MG63 (cell line): Measurements from ENCODE around the gene EPHB1. TPM values are rescaled to one million over a fixed set of nuclear protein-coding genes. Genes with fewer than 3 reads are reported as not detected.
"Not testable (repeated sequence)": the region's sequence is repeated elsewhere in the genome, so short reads cannot be mapped to it uniquely, and the experiment has no call there.

Experiments
- DNase-seq: peaks from one replicate; pipeline ENCODE4 v3.0.0-alpha.2; 2020
- H3K27me3 ChIP-seq: fragments of 250-450 bp; sonication (Bioruptor Pico); 2 replicates; pipeline ENCODE4 v1.5.1; 2020; ENCODE audit warnings: mild to moderate bottlenecking, moderate library complexity
- H3K36me3 ChIP-seq: fragments of 250-450 bp; sonication (Bioruptor Pico); 2 replicates; pipeline ENCODE4 v1.5.1; 2020; ENCODE audit warnings: mild to moderate bottlenecking, moderate library complexity
- H3K4me3 ChIP-seq: fragments of 250-450 bp; sonication (Bioruptor Pico); 2 replicates; pipeline ENCODE4 v1.5.1; 2020; ENCODE audit warnings: mild to moderate bottlenecking, moderate library complexity
- H3K9me3 ChIP-seq: fragments of 250-450 bp; sonication (Bioruptor Pico); 2 replicates; pipeline ENCODE4 v1.5.1; 2020; ENCODE audit warnings: mild to moderate bottlenecking, moderate library complexity
- total RNA-seq: library from RNA; depleted of rRNA; stranded (reverse); fragments of >200 nt; shearing (Covaris generic); gene quantifications from 2 replicates; pipeline ENCODE4 v1.2.3, GENCODE V29; 2014; ENCODE audit warnings: low replicate concordance

EPHB1 gene
- total RNA-seq, 1 experiment from 2014 or later, result not detected

DNA sequence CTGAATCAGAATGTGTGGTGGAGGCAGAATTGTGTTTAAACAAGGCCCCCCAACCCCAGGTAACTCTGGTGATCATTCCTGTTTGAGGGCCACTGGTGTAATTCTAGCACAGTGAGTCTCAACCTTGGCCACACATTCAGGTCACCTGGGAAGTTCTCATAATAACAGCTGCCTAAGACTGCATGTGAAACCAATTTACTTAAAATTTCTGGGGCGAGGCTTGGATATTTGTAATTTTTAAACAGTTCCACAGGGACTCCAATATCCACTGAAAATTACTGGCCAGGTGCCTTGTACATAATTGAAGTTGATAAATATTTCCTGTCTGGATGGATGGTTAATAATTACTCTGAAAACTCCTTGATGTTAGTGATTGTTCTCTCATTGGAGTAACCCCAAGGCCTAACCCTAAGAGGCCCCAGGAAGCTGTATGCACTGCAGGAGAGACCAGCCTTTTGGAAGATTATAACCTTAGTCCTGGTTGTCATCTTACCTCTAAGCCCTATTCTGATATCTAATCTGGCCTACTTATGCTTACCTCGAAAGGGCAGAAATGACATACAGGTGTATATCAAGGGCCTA, 25.7 kb upstream of the EPHB1 start:
- H3K4me3 ChIP-seq, result no peak overlapping the region
- DNase-seq, result no peak
- H3K36me3 ChIP-seq, result no peaks in the 10 kb centered on the region
- no peaks in the 10 kb centered on the region for H3K9me3 ChIP-seq
- peaks cover 2% of the 10 kb centered on the region; the same call in 1 of the 2 replicates for H3K27me3 ChIP-seq

GRCh38 chr3:134772011-134772410, 23.0 kb upstream of the EPHB1 start:
- DNase-seq, result no peak
- H3K27me3 ChIP-seq, result peaks cover 2% of the 10 kb centered on the region; the same call in 1 of the 2 replicates
- no peaks in the 10 kb centered on the region for H3K36me3 ChIP-seq
- H3K4me3 ChIP-seq, result no peak overlapping the region
- H3K9me3 ChIP-seq, result no peaks in the 10 kb centered on the region

DNA sequence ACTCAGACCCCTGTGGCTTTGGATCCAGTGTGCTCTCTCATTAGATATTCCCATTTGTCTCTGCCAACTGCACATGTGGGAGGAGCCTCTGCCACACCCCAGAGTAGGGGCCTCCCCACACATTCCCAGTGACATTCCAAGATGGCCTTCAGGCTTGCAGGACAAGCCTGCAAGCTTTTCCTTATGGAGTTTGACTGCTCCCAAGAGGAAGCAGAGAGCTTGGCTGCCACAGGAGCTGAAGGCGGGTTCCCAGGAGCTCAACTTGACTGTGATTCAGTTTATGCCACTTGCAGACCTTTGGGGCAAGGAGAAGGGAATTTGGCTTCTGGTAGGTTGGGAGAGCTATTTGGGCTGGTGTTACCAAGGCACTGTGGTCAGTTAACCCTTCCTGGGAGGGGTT, 22.5 kb upstream of the EPHB1 start:
- H3K4me3 ChIP-seq, result no peak overlapping the region
- H3K36me3 ChIP-seq, result no peaks in the 10 kb centered on the region
- no peak for DNase-seq
- H3K9me3 ChIP-seq, result no peaks in the 10 kb centered on the region
- peaks cover 2% of the 10 kb centered on the region; the same call in 1 of the 2 replicates for H3K27me3 ChIP-seq

- peaks cover 2% of the 10 kb centered on the region; the same call in 1 of the 2 replicates for H3K27me3 ChIP-seq
- no peaks in the 10 kb centered on the region for H3K36me3 ChIP-seq
- H3K4me3 ChIP-seq, result no peak overlapping the region
- no peak for DNase-seq
- H3K9me3 ChIP-seq, result no peaks in the 10 kb centered on the region
Observed at GRCh38 chr3:134775831-134776230, 19.2 kb upstream of the EPHB1 start.

- no peak overlapping the region for H3K4me3 ChIP-seq
- peaks cover 2% of the 10 kb centered on the region; the same call in 1 of the 2 replicates for H3K27me3 ChIP-seq
- DNase-seq, result no peak
- H3K36me3 ChIP-seq, result no peaks in the 10 kb centered on the region
- no peaks in the 10 kb centered on the region for H3K9me3 ChIP-seq
Observed at GRCh38 chr3:134776518-134776917, 18.5 kb upstream of the EPHB1 start.

DNA sequence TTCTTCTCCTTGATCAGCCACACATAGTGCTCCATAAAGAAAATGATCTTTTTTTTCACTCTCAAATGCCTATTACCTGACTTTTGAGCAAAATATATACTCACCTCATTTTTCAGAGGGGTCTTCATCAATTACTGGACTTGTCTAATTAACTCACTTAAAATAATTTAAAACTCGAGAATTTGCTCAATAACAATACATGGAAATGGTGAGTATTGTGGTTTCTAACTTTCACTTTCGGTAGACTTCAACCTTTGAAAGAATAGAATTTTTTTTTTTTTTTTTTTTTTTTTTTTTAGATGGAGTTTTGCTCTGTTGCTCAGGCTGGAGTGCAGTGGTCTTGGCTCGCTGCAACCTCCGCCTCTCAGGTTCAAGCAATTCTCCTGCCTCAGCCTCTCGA, 17.7 kb upstream of the EPHB1 start:
- no peaks in the 10 kb centered on the region for H3K9me3 ChIP-seq

DNA sequence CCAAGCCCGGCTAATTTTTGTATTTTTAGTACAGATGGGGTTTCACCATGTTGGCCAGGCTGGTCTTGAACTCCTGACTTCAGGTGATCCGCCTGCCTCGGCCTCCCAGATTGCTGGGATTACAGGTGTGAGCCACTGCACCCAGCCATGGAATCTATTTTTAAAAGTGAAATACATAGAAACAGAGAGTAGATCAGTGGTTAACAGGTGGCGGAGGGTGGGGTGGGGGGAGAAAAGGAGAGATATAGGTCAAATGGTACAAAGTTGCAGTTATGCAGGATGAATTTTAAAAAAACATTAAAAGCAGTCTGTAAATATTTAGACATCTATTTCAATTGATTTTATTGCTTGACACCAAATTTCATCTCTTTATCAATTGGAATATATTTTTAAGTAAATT, 6.8 kb upstream of the EPHB1 start:
- H3K27me3 ChIP-seq, H3K9me3 ChIP-seq, DNase-seq, H3K4me3 ChIP-seq, H3K36me3 ChIP-seq: not testable (repeated sequence)

More for the DNA sequence above, 17.7 kb upstream of the EPHB1 start:
- Histone ChIP-seq H3K27me3 (peaks cover 2% of the 10 kb centered on the region; the same call in 1 of the 2 replicates), H3K4me3 (no peak overlapping the region), H3K36me3 (no peaks in the 10 kb centered on the region)
- DNase-seq, result no peak

- Histone ChIP-seq H3K9me3 (peaks cover 2% of the 10 kb centered on the region; the same call in 1 of the 2 replicates), H3K36me3 (no peaks in the 10 kb centered on the region), H3K27me3 (peaks cover 6% of the 10 kb centered on the region), H3K4me3 (no peak overlapping the region)
- DNase-seq, result no peak
Observed at GRCh38 chr3:134790065-134790464, 5.0 kb upstream of the EPHB1 start.

GRCh38 chr3:134791992-134792391, 3.1 kb upstream of the EPHB1 start:
- H3K36me3 ChIP-seq, result no peaks in the 10 kb centered on the region

DNA sequence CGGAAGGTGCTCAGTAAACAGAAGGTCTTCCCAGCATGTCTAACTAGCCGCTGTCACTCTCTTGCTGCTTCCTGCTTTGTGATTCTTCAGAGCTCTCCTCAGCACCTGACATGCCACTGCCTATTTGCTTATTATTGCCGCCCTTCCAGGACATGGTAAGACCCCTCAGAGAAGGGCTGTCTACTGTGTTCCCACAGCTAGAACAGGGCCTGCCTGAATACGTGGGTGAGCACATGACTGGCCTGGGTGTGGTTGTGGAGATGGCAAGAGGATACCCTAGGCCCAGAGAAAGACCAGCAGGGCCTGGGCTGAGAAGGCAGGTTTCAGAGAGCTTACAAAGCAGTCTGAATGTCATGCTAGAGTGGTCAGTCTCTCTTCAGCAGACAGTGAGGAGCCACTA, 2.4 kb upstream of the EPHB1 start:
- H3K36me3 ChIP-seq, result no peaks in the 10 kb centered on the region
- H3K4me3 ChIP-seq, result no peak overlapping the region
- DNase-seq, result no peak
- H3K27me3 ChIP-seq, result peaks cover 31% of the 10 kb centered on the region
- no peaks in the 10 kb centered on the region for H3K9me3 ChIP-seq

More at GRCh38 chr3:134791992-134792391, 3.1 kb upstream of the EPHB1 start:
- Histone ChIP-seq H3K9me3 (peaks cover 2% of the 10 kb centered on the region; the same call in 1 of the 2 replicates), H3K27me3 (peaks cover 24% of the 10 kb centered on the region), H3K4me3 (no peak overlapping the region)
- no peak for DNase-seq

- Histone ChIP-seq H3K9me3 (no peaks in the 10 kb centered on the region), H3K4me3 (no peak overlapping the region), H3K36me3 (no peaks in the 10 kb centered on the region), H3K27me3 (peaks cover 37% of the 10 kb centered on the region)
- no peak for DNase-seq
Observed at GRCh38 chr3:134793562-134793961, 1.5 kb upstream of the EPHB1 start.

DNA sequence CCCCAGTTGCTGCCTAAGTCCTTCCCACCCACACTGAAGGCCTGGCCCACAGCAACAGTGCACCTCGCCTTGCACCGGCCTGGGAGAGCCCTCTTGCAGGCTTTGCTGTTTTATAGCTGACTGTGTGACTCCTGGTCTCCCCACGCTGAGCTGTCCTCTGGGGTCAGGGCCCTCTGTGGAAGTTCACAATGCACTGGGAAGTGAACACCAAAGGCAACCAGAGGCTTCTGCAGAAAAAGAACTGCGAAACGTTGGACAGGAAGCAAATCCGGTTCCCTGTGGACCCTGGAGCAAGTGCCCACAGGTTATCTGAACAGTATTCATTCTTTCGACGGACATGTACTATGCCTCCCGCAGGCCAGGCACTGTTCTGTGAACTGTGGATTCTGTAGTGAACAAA, 737 bp upstream of the EPHB1 start:
- Histone ChIP-seq H3K9me3 (no peaks in the 10 kb centered on the region), H3K27me3 (peaks cover 32% of the 10 kb centered on the region), H3K36me3 (no peaks in the 10 kb centered on the region), H3K4me3 (no peak overlapping the region)
- DNase-seq, result no peak

GRCh38 chr3:134795746-134796280, 753 bp downstream of the EPHB1 start:
- Histone ChIP-seq H3K36me3 (no peaks in the 10 kb centered on the region), H3K27me3 (peaks cover 31% of the 10 kb centered on the region), H3K4me3 (peak overlapping the region; percentile 52), H3K9me3 (no peaks in the 10 kb centered on the region)
- DNase-seq, result no peak

DNA sequence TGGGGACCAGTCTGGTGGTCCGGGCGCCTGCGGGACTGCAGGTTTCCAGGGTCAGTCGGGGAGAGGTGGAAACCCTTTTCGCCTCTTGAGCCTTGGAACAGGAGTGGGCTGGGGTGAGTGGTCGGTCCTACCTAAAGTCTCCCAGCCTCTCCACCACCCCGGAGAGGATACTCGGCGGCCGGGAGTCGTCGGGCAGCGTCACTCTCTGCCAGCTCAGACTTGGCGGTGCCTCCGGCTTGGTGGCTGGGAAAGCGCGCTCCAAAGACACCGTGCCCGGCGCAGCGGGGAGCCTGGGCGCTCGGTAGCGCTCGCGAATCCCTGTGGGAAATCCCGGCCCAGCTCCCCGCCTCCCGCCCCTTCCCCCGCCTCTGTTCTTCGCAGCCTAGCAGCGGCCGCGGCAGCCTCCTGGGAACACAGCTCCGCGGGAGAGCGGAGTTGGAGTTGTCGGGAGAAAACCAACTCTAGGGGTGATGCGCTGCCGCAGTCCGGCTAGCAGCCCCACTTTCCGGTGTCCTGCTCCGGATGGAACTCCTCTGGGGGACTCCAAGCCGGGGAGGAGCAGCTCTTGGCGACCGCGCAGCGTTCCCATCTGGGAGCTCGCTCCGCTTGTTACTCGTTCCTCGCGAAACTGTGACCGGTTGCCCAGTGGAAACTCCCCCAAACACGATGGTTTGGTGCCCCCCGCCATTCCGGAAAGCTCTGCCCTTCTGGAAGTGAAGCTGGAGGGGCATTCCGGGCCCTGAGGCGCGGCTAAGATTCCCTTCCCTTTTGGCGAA, 1.4 kb downstream of the EPHB1 start:
- H3K4me3 ChIP-seq, result no peak overlapping the region; the same call in 1 of the 2 replicates
- H3K36me3 ChIP-seq, result no peaks in the 10 kb centered on the region
- H3K9me3 ChIP-seq, result no peaks in the 10 kb centered on the region
- H3K27me3 ChIP-seq, result peaks cover 31% of the 10 kb centered on the region
- peak; percentile 19 for DNase-seq

GRCh38 chr3:134797057-134797740, 2.1 kb downstream of the EPHB1 start:
- no peaks in the 10 kb centered on the region for H3K9me3 ChIP-seq
- no peak overlapping the region for H3K4me3 ChIP-seq
- peaks cover 31% of the 10 kb centered on the region for H3K27me3 ChIP-seq
- no peaks in the 10 kb centered on the region for H3K36me3 ChIP-seq
- no peak for DNase-seq

DNA sequence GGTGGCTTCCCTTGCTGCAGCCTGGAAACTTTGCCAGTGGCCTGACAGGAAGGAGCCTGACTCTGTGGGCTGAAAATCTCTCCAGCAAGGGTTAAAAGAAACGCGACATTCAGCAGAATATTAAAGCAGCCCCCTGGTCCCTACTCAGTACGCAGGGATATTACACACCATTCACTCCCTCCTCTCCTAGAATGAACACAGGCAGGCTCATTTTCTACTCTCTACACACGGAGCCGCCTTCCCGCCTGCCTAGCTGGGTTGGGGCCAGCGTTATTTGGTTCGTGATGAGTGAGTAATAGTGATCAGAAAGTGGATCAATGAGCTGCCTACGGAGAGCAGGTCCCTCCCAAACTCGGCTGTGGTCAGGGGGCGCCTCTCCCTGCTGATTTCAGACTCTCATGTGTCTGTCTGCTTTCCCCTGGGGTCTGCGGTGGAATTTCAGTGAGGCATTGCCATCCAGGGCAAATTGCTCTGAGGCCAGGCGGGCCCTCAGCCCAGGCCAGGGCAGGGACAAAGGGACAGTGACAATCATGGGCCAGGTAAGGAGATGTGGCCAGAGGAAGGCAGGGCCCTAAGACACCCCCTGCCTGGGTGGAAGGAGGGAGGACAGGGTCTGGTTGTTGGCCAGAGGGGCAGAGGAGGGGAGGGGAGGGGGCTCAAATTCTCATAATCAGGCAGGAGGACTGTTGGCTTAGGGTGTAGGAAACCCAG, 2.8 kb downstream of the EPHB1 start:
- Histone ChIP-seq H3K36me3 (no peaks in the 10 kb centered on the region), H3K27me3 (peaks cover 31% of the 10 kb centered on the region), H3K4me3 (no peak overlapping the region), H3K9me3 (no peaks in the 10 kb centered on the region)
- DNase-seq, result no peak
